HepG2 (cell line): Measurements from ENCODE around the gene MTNR1A. TPM values are rescaled to one million over a fixed set of nuclear protein-coding genes. Genes with fewer than 3 reads are reported as not detected.
A peak's percentile ranks its signal among the peaks of the same experiment; 100 is the strongest.

Source experiments
- ATAC-seq: fragments of 200-7000 bp; cut with Tn5 transposase; 3 replicates; pipeline ENCODE4 v1.9.1; 2020; ENCODE audit warnings: mild to moderate bottlenecking, moderate library complexity
- BruUV-seq: library from RNA; stranded (reverse); fragments of 400-500 nt; replicated peaks from 2 replicates; lab custom pipeline; 2021; lab: Mats Ljungman, UMichigan
- CTCF ChIA-PET: fragments of 300-600 bp; formaldehyde crosslinking; extraction: SDS; loops from one replicate; lab custom pipeline; 2021; ENCODE audit warnings: low total read pairs, inconsistent platforms, low intra/inter-chr PET ratio; lab: Yijun Ruan, JAX
- POLR2A ChIA-PET: fragments of 350-600 bp; sonication (Branson Sonifier 250); formaldehyde crosslinking; loops from one replicate; lab custom pipeline; 2020; ENCODE audit warnings: antibody characterized with exemption, inconsistent platforms; lab: Yijun Ruan, JAX
- DNase-seq: peaks from one replicate; pipeline ENCODE4 v3.0.0-alpha.2; 2015; ENCODE audit warnings: low spot score
- FAIRE-seq: peaks from 3 replicates; lab custom pipeline; 2011; peaks lifted over from hg19 to GRCh38; lab: Jason Lieb, UNC
- H2AFZ ChIP-seq: one replicate; pipeline ENCODE4 v1.6.1; 2011; ENCODE audit warnings: low read length, inconsistent platforms
- H3K27ac ChIP-seq: fragments of 300-600 bp; 3 replicates; pipeline ENCODE4 v1.8.0; 2011; ENCODE audit warnings: mixed run types, mild to moderate bottlenecking, mixed read lengths, low read length, inconsistent platforms; ENCODE audit not compliant: insufficient read depth; ENCODE audit errors: extremely low read length
- H3K27me3 ChIP-seq, 2 experiments: fragments of 200-600 bp in 1 of 2; 2 replicates in 1 of 2; 3 replicates in 1 of 2; pipeline versions ENCODE4 v1.6.0 to v1.8.0; 2011; ENCODE audit warnings: low read length in 2 of 2, mild to moderate bottlenecking in 2 of 2, moderate library complexity in 2 of 2, inconsistent platforms in 1 of 2; ENCODE audit not compliant: insufficient read depth in 2 of 2, control insufficient read depth in 1 of 2
- H3K36me3 ChIP-seq, 2 experiments: fragments of 200-600 bp in 1 of 2; replicated peaks in 1 of 2; 2 replicates in 1 of 2; 3 replicates in 1 of 2; pipeline versions ENCODE4 v1.5.1 to v1.8.0; 2011; ENCODE audit warnings: low read length in 2 of 2, inconsistent platforms in 1 of 2; ENCODE audit not compliant: insufficient read depth in 2 of 2, control insufficient read depth in 1 of 2
- H3K4me1 ChIP-seq: 2 replicates; pipeline ENCODE4 v1.5.1; 2012; ENCODE audit warnings: low read length, inconsistent platforms; ENCODE audit not compliant: insufficient read depth
- H3K4me2 ChIP-seq: 2 replicates; pipeline ENCODE4 v1.6.0; 2011; ENCODE audit warnings: low read depth, low read length, inconsistent platforms
- H3K4me3 ChIP-seq, 3 experiments: fragments of 200-600 bp in 1 of 3; sonication (generic), shearing (Covaris generic) in 1 of 3; replicated peaks in 1 of 3; 2 replicates each; pipeline ENCODE4 v1.5.1; 2011 to 2016; ENCODE audit warnings: low read length in 3 of 3, inconsistent platforms in 2 of 3, low read depth in 2 of 3, mild to moderate bottlenecking in 2 of 3, control low read depth in 1 of 3, mixed read lengths in 1 of 3; ENCODE audit not compliant: insufficient read depth in 1 of 3
- H3K79me2 ChIP-seq: one replicate; pipeline ENCODE4 v1.6.1; 2011; ENCODE audit warnings: low read length, inconsistent platforms; ENCODE audit not compliant: insufficient read depth
- H3K9ac ChIP-seq: 2 replicates; pipeline ENCODE4 v1.6.0; 2011; ENCODE audit warnings: mild to moderate bottlenecking, low read depth, low read length, inconsistent platforms; ENCODE audit not compliant: insufficient read depth
- H3K9me3 ChIP-seq: 2 replicates; pipeline ENCODE4 v1.5.1; 2012; ENCODE audit warnings: mild to moderate bottlenecking, low read length
- H4K20me1 ChIP-seq: 2 replicates; pipeline ENCODE4 v1.6.0; 2011; ENCODE audit warnings: inconsistent platforms, mild to moderate bottlenecking, low read length, moderate library complexity; ENCODE audit not compliant: insufficient read depth
- AGO2 ChIP-seq: fragments of 200-400 bp; formaldehyde crosslinking; optimal IDR thresholded peaks from 2 replicates; pipeline ENCODE3; 2017; ENCODE audit warnings: mild to moderate bottlenecking, low read depth, low read length, moderate library complexity
- HMG20A ChIP-seq: IDR thresholded peaks from 2 replicates; pipeline ENCODE4 v1.6.1; 2016; ENCODE audit warnings: borderline replicate concordance
- ISL2 ChIP-seq: sonication (generic); formaldehyde crosslinking; IDR thresholded peaks from 2 replicates; pipeline ENCODE4 v1.5.0; 2020; ENCODE audit warnings: missing genetic modification reagents
- RBM22 ChIP-seq: fragments of 200-400 bp; formaldehyde crosslinking; optimal IDR thresholded peaks from 2 replicates; pipeline ENCODE3; 2017; ENCODE audit warnings: mild to moderate bottlenecking, low read length, moderate library complexity
- TRIM24 ChIP-seq: sonication (generic); formaldehyde crosslinking; IDR thresholded peaks from 2 replicates; pipeline ENCODE4 v1.8.0; 2022; ENCODE audit warnings: mild to moderate bottlenecking, missing genetic modification reagents
- ZNF354B ChIP-seq: sonication (generic); formaldehyde crosslinking; IDR thresholded peaks from 2 replicates; pipeline ENCODE4 v1.8.0; 2022; ENCODE audit warnings: mild to moderate bottlenecking, missing genetic modification reagents
- ZNF737 ChIP-seq: sonication (generic); formaldehyde crosslinking; IDR thresholded peaks from 2 replicates; pipeline ENCODE4 v1.5.0; 2020; ENCODE audit warnings: missing genetic modification reagents, mild to moderate bottlenecking, borderline replicate concordance
- WGBS: methylation state at CpG from one replicate; pipeline ENCODE4 v1.1.6; 2017; ENCODE audit warnings: low lambda C conversion rate; 5-methylcytosine and 5-hydroxymethylcytosine counted together
- in situ Hi-C: cut with HindIII; loops from 2 replicates; pipeline ENCODE4 v1.10.0; 2017; ENCODE audit warnings: low pct_unique_long_range_greater_than_20kb; ENCODE audit not compliant: extremely low pct_ligation_motif_present
- intact Hi-C: fragments of 100-400 bp; cut with micrococcal nuclease; formaldehyde crosslinking; loops from one replicate; pipeline ENCODE4 v1.10.0; 2022; ENCODE audit not compliant: unreplicated experiment
- polyA plus RNA-seq, 8 experiments: library from polyadenylated mRNA; depleted of rRNA in 3 of 8; stranded (reverse) in 7 of 8; unstranded in 1 of 8; fragments of >200 nt; fragmentation: Illumina TruSeq in 4 of 8; extraction: Trizol in 4 of 8; gene quantifications; 2 replicates each; pipeline versions ENCODE4 v1.2.1 to v1.2.3, GENCODE V29; 2011 to 2016; ENCODE audit warnings: low read depth in 4 of 8, missing spikeins in 1 of 8, mixed read lengths in 1 of 8; ENCODE audit not compliant: insufficient read depth in 1 of 8
- total RNA-seq, 5 experiments: library from RNA; depleted of rRNA; stranded (reverse); fragments of >200 nt; fragmentation: Illumina TruSeq; extraction: Trizol; gene quantifications; 2 replicates each; pipeline ENCODE4 v1.2.3, GENCODE V29; 2016; ENCODE audit warnings: low read depth in 1 of 5

Gene MTNR1A
- total and polyA plus RNA-seq, 2 of the 13 experiments (the other 11 are each of a cell fraction or from before 2014, with no cell fraction given), result not detected

DNA sequence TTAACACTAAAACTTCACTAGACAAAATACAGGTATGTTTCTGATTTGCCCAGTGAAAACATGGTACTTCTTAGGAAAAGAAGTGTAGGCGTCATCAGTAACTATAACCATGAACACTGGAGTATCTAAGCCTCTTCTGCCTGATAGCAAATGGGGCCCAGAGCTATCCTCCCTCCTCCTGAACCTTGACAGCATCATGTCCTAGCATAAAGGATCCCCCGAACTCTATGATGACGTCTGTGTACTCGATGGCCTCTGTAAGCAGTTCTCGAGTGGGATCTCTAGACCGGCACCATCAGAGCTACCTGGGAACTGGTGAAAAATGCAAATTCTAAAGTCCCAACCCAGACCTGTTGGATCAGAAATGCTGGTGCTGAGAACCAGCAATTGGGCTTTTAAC, 36.3 kb upstream of the MTNR1A start:
- ATAC-seq, result no peak
- Histone ChIP-seq H4K20me1 (peaks cover 3% of the 10 kb centered on the region; the same call in 1 of the 2 replicates), H3K9ac (no peak overlapping the region), H3K9me3 (no peaks in the 10 kb centered on the region), H3K79me2 (no peaks in the 10 kb centered on the region), H3K27me3 (no peaks in the 10 kb centered on the region), H3K4me3 (no peak overlapping the region), H3K4me2 (no peak overlapping the region), H3K36me3 (peaks cover 22 to 70% of the 10 kb centered on the region in 2 experiments), H2AFZ (no peak overlapping the region), H3K4me1 (no peaks in the 10 kb centered on the region), H3K27ac (no peak overlapping the region)
- ChIA-PET CTCF (no interaction called here), POLR2A (no interaction called here)
- no peak for FAIRE-seq
- in situ Hi-C loops (no loop called here), intact Hi-C loops (no loop called here)
- BruUV-seq, result no TSS peak
- TF ChIP-seq RBM22 (peak; percentile 43), ISL2 (no peak)
- 93% methylated on average over 6 of the region's 6 CpGs for WGBS
- DNase-seq, result no peak

DNA sequence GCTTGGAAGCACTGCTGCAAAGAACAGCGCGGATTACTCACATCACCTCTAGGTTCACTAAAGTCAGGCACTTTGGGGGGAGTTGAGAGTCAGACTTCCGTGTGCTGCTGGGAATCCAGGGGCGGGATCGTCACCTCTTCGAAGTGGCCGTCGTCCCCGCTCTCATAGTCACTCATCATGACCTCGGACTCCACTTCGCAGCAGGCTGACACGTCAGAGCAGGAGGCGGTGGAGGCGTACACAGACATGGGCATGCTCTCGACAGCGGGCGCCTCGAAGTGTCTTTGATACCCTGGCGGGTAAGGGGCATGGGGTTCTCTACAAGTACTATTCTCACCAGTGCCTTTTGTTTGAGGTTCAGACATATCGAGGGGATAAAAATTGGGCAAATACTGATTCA, 33.1 kb upstream of the MTNR1A start:
- no peak overlapping the region for H2AFZ ChIP-seq
- ChIA-PET CTCF (interaction anchor here (1.7 kb wide), 1 partner anchor 116 kb away, joined by 7 read pairs; no protein-coding TSS in a partner anchor), POLR2A (no interaction called here)
- ATAC-seq (no peak), DNase-seq (no peak), FAIRE-seq (no peak)
- no peak overlapping the region for H3K9ac ChIP-seq
- no peaks in the 10 kb centered on the region for H3K9me3 ChIP-seq
- H3K4me3 ChIP-seq, result no peak overlapping the region
- BruUV-seq, result TSS peak; percentile 13
- TF ChIP-seq TRIM24 (CRISPR knock-in tag) (no peak), ZNF737 (CRISPR knock-in tag) (no peak), HMG20A (CRISPR knock-in tag) (no peak), ZNF354B (no peak), AGO2 (peak; percentile 66)
- H3K36me3 ChIP-seq, result peaks cover 29 to 72% of the 10 kb centered on the region in 2 experiments
- in situ Hi-C loops, result loop anchor here (10.0 kb wide), 1 partner anchor 284 kb away; no protein-coding TSS in a partner anchor
- H3K79me2 ChIP-seq, result no peaks in the 10 kb centered on the region
- H3K4me2 ChIP-seq, result no peak overlapping the region
- no peaks in the 10 kb centered on the region for H3K27me3 ChIP-seq
- WGBS, result 96% methylated on average over 20 of the region's 20 CpGs
- peaks cover 3% of the 10 kb centered on the region; the same call in 1 of the 2 replicates for H4K20me1 ChIP-seq
- intact Hi-C loops, result no loop called here
- no peak overlapping the region for H3K27ac ChIP-seq
- H3K4me1 ChIP-seq, result no peaks in the 10 kb centered on the region
